GM10266 (cell line): ENCODE results near the gene AKT1.

Experiments
- DNase-seq: peaks from one replicate; pipeline ENCODE4 v3.0.0; 2012; ENCODE audit errors: extremely low spot score
- TF ChIP-seq, protein P1 (sequence below): IDR thresholded peaks from 2 replicates; pipeline ENCODE4 v1.5.1; 2012; ENCODE audit warnings: mild to moderate bottlenecking, low read depth; ENCODE audit not compliant: control insufficient read depth, insufficient read depth; ENCODE audit errors: missing control alignments

AKT1 gene

DNA sequence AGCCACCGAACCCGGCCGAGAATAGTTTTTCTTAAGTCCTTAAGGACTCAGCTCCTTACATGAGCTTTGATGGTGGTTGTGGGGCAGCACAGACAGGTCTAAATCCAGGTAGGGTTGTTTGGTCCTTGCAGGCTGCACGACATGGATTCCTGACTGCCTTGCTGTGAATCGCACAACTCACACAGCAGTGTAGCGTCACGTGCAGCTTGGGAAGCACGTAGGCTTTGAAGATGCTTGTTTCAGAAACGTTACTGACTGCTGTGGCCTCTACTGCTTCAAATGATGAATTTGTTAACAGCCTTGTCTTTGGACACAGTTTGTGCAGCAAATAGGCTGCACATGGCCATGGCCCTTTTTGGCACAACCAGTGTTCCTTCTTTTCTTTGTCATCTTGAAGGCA is 35.2 kb upstream of the AKT1 start:
- TF ChIP-seq, protein P1, sequence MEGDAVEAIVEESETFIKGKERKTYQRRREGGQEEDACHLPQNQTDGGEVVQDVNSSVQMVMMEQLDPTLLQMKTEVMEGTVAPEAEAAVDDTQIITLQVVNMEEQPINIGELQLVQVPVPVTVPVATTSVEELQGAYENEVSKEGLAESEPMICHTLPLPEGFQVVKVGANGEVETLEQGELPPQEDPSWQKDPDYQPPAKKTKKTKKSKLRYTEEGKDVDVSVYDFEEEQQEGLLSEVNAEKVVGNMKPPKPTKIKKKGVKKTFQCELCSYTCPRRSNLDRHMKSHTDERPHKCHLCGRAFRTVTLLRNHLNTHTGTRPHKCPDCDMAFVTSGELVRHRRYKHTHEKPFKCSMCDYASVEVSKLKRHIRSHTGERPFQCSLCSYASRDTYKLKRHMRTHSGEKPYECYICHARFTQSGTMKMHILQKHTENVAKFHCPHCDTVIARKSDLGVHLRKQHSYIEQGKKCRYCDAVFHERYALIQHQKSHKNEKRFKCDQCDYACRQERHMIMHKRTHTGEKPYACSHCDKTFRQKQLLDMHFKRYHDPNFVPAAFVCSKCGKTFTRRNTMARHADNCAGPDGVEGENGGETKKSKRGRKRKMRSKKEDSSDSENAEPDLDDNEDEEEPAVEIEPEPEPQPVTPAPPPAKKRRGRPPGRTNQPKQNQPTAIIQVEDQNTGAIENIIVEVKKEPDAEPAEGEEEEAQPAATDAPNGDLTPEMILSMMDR, result no peak
- DNase-seq, result no peak

DNA sequence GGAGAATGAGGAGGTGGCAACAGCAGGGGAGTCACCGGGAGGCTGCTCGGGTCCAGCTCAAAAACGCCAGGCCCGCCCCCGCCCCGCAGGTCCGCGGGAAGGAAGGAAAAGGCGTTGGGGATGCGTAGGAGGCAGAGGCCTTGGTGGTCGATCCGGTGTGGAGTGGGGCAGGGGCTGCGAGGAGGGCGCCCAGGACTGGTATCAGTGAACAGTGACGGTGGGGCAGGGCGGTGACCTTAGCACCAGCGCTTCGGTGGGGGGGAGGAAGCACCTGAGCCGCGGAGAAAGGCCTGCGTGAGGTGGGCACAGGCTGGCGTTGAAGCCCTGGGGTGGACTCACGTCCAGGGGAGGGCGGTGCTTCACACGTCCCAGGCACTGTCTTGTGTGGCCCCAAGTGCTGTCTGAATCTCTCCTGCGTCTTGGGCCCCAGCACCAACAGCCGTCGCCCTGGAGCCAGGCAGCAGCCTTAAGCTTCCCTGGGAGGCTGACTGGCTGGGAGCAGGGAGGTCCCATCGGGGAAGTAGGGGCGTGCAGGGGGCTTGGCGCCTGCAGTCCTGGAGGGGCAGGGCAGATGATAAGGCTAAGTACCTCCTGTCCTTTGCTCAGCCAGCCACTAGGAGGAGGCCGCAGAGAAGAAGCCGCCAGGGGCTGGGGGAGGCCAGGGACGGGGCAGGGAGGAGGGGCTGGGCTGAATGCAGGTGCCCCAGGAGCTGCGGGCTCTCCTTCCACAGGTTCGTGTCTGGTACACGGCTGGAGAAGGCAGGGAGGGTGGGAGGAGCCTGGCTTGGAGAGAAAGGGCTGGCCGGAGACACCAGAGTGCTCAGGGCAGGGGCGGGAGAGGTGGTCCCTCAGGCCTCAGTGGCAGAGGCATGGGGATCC is 31.9 kb upstream of the AKT1 start:
- DNase-seq, result peak; percentile 83
- TF ChIP-seq, protein P1, result peak; percentile 46

DNA sequence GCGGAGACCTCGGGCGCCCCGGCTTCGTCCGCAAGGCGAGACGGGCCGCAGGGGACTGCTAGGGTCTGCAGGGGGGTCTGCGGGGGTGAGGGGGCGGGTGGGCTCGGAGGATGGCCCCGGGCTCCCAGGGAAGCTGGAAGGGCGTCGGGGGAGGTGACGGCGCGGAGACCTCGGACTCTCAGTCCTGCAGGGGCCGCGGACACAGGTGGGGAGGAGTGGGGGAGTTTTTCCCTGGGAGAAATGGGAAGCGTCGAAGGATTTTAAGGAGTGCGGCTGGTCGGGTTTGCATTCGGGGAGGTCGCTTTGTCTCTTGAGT is 31.3 kb upstream of the AKT1 start:
- no peak for DNase-seq
- TF ChIP-seq, protein P1, result no peak

DNA sequence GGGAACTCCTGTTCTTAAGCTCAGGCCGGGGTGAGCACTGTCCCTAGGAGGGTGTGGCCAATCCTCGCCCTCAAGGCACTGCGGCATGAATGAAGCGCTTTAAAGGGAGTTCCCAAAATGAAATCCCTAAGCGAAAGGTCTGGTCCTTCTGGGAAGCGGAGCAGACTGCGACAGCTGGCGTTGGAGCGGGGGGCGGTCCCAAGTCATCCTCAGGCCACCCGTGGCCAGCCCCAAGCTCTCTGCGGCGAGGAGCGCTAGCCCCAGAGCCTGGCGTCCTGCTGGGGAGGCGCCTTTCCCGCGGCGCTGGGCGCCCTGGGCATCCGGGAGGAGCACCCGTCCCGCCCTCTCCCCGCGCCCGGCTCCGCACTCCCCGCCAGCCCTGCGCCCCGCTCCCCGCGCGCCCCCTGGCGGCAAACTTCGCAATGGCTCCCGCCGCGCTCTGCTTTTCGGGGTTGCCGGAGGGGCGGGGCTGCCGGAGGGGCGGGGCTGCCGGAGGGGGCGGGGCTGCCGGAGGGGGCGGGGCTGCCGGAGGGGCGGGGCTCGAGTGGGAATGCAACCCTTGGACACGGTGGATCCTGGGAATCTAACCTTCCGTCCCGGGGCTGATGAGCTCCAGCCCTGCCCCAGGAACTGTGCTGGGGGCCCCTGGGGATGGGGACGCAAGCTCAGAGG is 30.8 kb upstream of the AKT1 start:
- peak; percentile 96 for DNase-seq
- TF ChIP-seq, protein P1, result peak; percentile 87

DNA sequence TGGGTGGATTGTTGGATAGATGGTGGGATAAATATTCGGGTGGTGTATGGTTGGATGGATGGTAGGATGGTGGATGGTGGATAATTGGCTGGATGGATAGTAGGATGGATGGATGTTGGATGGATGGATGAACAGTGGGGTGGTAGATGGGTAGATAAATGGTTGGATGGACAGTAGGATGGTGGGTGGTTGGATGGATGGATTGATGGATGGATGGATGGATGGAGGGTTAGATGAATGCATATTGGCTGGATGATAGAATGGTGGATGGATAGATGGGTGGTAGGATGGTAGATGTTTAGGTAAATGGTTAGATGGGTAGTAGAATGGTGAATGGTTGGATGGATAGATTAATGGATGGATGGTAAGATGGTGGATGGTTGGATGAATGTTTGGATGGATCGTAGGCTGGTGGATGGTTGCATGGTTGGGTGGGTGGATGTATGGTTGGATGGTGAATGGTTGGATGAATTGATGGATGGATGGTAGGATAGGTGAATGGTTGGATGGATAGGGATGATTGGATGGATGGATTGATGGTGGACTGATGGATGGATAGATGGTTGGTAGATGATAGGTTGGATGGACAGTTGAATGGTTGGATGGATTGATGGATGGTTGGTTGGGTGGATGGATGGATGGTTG is 28.9 kb upstream of the AKT1 start:
- TF ChIP-seq, protein P1, result no peak
- no peak for DNase-seq

DNA sequence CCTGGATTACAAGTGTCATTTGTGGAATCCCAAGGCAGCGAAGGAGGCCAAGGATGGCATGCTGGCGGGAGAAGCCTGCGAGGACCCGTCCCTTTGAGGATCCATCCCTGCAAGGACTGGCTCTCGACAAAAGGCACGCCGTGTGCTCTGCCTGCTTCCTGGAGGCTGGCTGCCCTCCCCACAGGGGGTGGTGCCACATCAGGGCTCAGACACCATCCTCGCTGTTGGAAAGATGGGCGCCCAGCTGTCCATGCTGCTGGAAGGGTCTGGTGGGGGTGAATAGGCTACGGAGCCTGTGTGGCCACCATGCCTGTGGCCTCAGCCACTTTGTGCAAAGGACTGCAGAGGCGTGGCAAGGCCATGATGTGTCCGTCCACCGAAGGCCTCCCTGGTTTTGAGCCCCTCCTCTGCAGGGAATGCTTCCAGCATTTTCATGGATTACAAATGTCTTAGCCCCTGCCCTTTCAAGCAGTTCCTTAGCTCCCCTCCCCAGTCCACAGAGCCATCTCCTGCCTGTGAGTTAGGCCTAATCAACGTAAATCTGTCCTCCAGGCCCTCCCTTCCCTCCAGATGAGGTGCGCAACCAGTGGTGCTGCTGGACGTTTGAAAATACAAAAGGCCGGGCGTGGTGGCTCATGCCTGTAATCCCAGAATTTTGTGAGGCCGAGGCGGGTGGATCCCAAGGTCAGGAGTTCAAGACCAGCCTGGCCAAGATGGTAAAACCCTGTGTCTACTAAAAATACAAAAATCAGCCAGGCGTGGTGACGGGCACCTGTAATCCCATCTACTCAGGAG is 27.5 kb upstream of the AKT1 start:
- no peak for DNase-seq
- TF ChIP-seq, protein P1, result no peak
